Mesenteric fat pad (tissue), 1 donor: ENCODE results near the gene S100A6. TPM values are rescaled to one million over a fixed set of nuclear protein-coding genes. Genes with fewer than 3 reads are reported as not detected.
"Not testable (repeated sequence)": the region's sequence is repeated elsewhere in the genome, so short reads cannot be mapped to it uniquely, and the experiment has no call there.

Experiments
- DNase-seq: peaks from one replicate; pipeline ENCODE4 v3.0.0-alpha.2; 2020; ENCODE audit warnings: low spot score
- total RNA-seq: library from RNA; stranded (reverse); fragmentation: NEBNext Ultra II Directional; extraction: Animal tissue kit (Norgen Biotek cat#: 25700); gene quantifications from one replicate; pipeline ENCODE4 v1.2.1, GENCODE V29; 2021
- donor health status: DM: yes; HTN: yes; CAD: no.

Gene S100A6
- total RNA-seq, 1 donor from 2014 or later: 1,184 TPM

DNA sequence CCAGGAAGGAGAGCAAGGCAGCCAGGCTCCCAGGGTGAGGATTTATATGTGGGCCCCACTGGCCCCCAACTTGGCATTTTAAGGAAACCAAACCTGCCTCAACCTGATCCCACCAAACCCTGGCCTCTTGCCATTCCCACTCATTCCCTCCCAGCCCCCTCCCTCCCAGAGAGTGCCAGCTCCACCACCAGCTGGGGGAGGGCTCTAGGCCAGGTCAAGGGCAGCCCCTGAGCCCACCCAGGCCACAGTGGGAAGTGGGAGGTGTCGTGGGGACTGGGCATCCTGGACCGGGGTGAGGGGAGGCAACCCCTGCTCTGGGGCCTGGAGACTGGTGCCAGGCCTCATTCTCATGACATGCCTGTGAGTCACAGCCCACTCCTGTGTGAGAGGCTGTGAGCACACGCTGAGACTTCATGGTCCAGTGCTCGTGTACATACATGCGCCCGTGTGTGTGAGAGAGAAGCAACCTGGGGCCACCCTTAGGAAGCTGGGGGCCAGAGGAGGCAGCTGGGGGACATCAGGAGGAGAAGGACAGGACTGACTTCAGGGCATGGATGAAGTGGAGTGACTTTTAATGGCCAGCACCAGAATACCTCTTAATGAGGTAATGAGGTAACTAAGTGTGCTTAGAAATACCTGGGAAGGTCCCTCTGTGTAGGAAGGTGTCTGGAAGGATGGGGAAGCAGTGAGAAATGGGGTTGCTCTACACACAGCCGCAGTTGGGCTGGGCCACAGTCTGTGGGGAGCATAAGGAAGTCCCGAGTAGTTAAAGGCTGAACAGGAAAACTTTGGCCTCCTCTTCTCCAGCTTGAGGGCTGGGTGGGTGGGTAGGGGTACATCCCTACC is 30.0 kb upstream of the S100A6 start, which contains the start of gene S100A2:
S100A2 (minus strand) TSS at position 316 of the 846 bp plus-strand sequence. CDS start 1,967 bp downstream, outside the sequence.
- peak; percentile 88 for DNase-seq

DNA sequence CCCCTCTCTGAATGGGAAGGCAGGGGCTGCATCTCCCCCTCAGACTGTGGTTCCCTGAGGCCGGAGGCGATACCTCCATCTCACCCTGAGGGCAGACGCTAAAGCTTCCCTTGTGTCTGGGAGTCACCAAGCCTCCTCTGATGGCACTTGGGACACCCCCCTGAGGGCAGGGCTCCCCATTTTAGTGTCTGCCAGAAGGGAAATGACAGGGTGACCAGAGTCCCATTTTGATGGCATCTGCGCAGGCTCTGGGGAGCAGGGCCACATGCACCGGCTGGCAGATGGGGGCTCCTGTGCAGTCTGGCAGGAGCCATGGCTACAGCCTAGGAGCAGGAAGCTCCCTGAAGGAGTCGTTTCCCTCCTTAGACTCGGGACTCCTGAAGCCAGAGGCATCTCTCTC is 28.2 kb upstream of the S100A6 start:
- DNase-seq: no peak

DNA sequence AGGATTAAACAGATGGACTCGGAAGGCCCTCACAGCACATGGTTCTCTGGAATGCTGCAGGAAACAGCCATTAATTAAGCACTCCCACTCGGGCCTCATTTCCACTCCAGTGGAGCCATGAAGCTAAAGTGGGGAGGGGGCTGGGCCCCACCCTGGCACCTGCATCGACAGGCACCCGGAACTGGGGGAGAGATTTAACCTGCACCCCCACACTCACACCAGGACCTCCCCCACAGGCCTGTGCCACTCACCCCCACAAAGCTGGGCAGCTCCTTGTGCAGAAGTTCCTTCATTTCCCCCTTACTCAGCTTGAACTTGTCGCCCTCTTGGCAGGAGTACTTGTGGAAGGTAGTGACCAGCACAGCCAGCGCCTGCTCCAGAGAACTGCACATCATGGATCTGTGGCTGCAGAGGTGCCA is 27.7 kb upstream of the S100A6 start:
- no peak for DNase-seq

DNA sequence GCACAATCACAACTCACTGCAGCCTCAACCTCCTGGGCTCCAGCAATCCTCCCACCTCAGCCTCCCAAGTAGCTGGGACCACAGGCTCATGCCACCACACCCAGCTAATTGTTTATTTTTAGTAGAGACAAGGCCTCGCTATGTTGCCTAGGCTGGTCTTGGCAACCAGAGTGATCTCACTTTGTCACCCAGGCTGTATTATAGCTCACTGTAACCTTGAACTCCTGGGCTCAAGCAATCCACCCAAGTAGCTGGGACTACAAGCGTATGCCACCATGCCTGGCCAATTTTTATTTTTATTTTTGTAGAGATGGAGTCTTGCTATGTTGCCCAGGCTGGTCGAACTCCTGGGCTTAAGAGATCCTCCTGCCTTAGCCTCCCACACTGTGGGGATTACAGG is 26.2 kb upstream of the S100A6 start:
- DNase-seq: not testable (repeated sequence)

DNA sequence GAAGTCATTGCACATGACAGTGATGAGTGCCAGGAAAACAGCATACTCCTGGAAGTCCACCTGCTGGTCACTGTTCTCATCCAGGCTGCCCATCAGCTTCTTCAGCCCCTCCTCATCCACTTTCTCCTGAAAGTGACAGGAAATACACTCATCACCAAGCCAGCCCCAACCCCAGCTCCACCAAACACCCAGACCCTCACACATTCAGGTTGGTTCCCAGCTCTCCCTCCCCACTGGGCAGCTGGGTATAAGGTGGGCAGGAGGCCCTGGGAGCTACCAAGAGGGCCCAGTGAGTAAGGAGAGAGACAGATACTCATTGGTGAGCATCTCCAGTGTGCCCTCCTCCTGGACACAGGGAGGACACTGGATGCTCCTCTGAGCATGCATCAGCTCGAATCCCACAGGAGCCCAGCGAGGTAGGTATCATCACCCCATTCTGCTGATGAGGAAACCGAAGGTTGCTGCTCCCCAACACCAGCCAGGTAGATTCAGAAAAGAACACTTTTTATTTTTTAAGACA is 25.7 kb upstream of the S100A6 start:
- no peak for DNase-seq

DNA sequence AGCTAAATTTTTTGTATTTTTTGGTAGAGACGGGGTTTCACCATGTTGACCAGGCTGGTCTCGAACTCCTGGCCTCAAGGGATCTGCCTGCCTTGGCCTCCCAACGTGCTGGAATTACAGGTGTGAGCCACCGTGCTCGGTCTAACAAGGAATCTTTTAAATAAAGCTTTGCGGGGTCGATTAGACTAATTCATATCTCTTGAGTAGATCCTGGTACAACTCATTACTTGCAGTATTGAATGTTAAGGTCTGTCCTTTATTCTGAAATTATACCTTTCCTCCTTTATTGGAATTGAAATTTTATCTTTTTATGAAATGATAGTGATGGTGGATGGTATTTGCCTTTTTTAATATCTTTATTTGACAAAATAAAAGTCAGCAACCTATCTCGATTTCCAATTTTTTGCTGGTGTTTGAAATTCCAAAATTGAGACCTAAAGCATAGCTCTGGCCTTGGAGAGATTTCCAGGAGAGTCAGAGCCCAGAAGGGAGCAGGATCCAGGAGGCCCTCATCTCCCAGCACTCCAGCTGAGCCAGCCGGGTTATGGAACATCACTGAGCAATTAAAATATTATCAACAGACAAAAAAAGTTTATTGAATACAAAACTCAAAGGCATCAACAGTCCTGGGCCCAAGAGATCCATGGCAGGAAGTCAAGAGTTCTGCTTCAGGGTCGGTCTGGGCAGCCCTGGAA is 25.1 kb upstream of the S100A6 start:
- no peak for DNase-seq

DNA sequence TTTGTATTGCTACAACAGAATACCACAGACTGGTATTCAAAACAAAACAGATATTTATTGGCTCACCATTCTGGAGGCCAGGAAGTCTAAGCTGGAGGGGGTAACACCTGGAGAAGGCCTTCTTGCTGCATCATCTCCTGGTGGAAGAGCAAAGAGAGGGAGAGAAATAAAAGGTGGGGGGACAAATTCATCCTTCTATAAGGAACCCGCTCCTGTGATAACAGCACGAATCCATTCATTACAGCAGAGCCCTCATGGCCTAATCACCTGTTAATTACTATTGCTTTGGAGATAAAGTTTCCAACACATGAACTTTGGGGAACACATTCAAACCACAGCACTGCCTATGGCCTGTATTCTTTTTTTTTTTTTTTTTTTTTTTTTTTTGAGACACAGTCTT is 24.4 kb upstream of the S100A6 start:
- no peak for DNase-seq

DNA sequence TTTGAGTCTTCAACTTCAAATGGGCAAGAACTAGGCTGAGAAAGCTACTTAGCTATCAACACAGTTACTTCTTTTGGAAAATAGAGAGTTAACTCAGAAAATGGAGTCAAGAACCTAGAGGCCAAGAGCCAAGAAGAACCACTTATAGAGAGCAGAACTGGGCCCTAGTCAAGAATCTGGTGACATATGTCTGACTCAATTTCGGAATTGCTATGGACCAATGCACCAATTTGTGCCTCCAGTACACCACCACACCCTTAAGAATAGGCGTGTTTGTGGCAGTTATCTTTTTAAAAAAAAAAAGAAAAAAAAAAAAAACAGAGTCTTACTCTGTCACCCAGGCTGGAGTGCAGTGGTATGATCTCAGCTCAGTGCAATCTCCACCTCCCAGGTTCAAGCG is 22.1 kb upstream of the S100A6 start:
- DNase-seq: no peak

DNA sequence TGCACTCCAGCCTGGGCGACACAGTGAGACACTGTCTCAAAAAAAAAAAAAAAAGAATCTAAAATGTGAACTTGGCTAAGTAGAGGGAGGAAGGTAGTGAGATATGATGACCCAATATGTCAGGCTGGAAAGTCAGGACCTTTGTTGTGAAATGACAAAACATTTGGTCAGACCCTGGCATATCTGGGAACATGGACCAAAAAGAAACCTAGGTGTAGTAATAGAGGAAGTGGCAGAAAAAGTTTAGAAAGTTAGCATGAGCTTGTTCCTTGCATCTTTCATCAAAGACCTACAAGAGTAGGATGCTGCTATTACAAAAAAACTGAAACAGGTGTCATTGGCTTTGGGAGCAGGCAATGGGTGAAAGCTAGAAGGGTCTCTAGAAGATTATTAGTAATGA is 20.6 kb upstream of the S100A6 start:
- DNase-seq: no peak

DNA sequence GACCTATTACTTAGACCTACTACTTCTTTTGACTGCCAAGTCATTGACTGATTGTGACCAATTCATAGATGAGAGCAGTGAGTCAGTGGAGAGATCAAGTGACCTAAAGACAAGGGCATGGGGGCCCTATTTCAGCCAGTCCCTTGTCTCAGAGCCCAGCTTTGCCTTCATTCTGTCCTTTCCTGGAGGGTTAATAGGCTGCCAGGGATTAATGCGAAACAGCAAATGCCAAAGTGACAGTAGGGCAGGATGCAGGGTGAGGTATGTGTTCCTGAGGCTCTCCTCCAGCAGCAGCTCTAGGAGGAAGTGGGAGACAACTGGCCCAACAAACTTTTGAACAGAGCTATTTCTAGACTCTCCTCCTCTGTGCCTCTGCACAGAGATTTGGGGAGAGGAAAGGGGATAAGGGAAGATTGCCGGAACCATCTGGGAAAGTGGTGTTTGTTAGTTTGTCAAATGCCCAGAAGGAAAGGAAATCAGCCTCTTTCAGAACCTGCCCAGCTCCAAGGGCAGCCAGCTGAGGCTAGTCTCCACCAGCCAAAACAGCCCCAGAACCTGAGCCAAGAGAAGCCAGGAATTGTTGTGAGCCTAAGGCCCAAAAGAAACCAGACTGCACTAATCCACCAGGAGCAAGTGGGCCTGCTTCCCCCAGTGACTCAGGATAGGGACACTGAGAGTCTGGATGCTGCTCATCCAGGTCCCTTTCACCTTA is 18.2 kb upstream of the S100A6 start:
- DNase-seq: no peak

DNA sequence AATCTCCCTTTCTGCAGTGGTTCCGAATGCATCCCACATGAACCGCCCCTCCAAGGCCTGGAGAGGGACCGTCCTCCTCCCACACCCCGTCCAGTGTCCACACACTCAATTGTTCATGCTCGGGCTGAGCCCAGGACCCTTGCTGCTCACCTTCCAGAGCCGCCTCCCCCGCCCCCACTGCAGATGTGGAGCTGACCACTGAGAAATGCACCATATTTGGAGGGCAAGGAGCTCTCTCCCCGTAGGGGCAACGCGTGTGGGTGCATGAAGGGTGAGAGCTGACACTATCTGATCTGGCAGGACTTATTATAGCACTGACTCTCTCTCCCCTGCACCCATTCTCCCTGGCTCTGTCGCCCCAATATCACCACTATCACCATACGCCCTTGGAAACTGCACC is 17.3 kb upstream of the S100A6 start:
- DNase-seq: no peak

DNA sequence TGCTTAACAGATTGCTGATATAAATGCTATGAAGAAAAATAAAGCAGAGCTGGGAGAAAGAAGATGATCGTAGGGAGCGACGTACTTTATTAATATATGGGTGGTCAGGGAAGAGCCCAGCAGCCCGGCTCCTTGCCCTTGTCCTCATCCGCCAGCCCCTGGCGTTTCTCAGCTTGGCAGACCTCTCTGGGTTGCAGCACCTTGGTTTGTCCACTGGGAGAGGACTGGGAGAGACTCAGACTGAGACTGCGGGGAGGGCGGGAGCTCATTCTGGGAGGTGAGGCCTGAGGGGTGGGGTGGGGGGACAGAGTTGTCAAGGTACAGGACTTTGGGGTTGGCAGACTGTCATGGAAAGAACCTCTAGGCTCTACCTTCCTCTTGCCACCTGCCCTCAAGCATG is 16.5 kb upstream of the S100A6 start:
- DNase-seq: no peak

DNA sequence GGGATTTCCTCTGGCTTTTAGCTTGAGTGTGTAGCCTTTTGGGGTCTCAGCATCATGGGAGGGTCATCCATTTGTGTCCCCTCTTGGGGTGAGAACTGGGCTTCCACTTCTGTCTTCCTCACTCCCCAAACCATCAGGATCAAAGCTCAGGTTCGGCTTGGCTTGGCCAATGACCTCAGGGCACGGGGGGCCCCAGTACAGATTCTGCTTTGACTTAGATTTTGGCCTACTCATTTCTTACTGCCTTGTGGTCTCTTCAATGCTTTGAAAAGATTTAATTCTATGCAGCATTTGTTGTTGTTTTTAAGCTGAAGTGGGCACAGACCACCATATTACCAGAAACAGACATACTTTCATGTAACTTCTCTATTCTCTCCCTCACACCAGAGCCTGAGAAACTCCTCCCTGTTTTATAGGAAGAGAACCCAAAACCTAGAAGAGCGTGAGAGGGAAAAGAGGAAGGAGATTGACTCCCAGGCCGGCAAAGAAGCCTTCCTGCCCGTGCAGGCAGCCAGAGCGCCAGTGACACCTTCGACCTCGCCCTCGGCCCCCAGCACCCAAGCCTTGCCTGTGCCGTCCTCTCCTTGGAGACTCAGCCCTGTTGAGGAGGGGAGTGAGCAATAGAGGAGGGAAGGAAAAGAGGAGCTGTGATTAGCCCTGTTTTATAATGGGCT is 15.2 kb upstream of the S100A6 start:
- no peak for DNase-seq

DNA sequence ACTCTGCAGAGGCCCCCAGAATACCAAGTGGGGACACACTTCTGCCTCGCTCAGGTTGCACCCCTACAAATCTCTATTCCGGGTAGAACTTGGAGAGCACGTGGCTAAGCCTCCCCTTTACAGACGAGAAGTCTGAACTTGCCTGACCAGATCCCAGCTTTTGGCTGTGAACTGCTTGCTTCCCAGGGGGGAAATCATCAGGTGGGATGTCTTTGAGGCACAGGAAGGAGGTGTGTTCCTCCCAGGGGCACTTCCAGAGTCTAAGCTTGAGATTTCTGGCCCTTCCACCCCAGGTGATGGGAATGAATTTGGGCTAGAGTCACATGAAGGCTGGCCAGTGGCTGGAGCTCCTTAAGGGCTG is 14.6 kb upstream of the S100A6 start:
- DNase-seq: no peak

DNA sequence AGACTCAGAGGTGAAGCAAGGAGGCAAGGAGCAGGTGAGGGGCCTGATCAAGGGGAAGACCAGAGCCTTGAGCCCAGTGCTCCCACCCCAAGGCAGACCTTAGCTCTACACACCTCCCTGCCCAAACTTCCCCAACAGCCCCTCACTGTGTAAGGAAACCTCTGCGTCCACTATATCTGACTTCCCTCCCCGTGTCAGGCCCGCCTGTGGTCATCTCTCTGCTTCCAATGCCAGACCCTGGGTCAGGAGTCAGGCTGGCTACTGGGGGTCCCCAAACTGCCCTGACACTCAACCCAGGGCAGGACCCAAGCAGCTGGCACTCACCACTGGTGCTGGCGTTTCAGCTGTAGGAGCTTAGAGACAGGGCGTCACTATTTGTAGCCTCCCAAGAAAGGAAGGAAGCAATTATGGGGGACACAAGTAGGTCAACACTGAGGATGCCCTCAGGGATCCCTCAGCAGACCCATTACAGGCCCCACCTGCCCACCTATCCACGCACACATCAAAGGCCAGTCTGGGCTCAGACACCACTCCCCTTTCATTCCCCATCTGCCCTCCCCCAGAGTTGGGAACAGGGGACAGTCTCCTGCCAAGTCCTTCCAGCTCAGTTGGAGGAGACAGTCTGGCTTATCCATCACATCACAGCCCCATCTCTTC is 14.1 kb upstream of the S100A6 start:
- DNase-seq: no peak

DNA sequence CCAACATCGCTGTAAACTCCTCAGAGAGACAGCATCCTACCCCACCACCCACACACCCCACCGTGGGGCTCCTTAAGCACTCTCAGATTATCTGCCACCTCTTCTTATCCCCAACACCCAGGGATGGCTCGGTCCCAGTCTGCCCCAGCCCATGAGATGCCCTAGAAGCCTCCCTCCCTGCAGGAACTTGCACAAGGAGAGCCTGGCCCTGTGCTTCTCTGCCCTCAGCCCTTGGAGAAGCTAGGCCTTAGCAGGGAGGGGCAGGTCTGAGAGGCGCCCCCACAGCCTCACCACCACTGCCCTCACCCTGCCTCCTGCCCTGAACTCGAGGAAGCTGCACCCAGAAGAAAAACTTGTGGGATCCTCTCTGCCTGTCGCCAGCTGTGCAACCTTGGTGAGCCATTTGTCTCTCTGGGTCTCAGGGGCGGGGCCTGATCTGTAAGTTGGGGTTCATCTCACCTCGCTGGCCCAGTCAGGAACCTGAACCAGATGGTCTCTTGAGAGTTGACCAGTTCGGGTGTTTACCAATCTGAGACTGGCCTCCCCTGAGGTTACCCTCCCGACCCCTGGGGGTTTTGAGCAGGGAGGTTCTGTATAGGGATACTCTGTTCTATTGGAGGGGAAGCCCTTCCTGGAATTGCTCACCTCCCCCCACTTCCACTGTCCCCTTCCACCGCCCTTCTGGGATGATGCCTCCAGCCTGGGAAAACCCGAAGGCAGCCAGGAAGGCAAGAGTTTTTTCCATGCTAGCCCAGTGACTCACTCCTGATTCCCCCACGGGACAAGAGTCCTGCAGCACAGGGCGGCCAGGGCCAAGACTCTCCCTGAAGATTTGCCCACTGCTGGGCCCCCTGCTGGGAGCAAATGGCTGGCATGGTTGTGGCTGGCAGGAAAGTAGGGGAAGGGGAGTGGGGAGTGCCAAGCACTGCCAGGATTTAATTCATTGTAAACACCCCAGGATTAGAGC is 13.2 kb upstream of the S100A6 start, which contains the start of gene S100A3:
S100A3 (minus strand) TSS at position 537 of the 967 bp plus-strand sequence. CDS start 773 bp downstream, outside the sequence.
- no peak for DNase-seq

DNA sequence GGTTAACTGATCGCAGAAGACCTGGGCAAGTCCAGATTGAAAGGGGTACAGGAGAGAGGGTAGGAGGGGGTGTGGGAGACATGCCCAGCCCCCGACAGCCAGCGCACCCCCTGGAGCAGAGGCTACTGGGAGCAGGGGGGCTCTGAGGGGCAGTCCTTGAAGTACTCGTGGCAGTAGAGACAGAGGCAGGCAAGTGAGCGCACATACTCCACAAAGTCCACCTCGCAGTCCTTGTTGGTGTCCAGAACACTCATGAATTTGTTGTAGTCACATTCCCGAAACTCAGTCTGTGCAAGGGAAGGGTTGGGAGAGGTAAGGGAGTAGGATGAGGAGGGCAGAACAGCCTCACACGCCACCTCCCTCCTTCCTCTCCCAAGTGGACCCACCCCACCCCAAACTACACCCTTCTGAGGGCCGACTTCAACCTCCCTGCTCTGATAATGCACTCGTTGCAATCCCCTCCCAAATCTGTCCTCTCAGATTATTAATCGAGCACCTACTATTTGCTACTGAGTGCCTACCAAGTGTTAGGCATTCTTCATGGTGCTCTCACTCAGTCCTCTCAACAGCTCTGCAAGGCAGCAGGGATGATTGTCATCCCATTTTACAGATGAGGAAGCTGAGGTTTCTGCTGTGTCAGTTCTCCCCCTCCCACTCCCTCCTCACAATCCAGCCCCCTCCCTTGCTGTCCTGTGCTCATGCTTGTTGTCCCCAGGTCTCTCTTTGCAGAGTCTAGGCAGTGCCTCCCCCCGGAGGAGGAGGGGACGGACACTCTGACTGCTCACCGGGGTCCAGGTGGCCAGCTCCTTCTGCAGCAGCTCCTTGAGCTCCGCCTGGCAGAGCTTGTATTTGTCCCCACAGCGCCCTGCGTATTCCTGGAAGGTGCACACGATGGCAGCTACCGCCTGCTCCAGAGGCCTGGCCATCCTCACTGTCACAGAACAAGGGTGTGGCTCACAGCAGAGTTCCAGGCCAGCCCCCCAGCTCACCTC is 12.1 kb upstream of the S100A6 start:
- no peak for DNase-seq
